ENCODE measurements around the gene BUD13.
A peak's percentile ranks its signal among the peaks of the same experiment; 100 is the strongest.

BUD13 gene

GRCh38 chr11:116733043-116733755 is 39.6 kb downstream of the BUD13 start:
- DNase-seq (ENCODE audit: low read depth): no peak
- no peak overlapping the region for H3K4me3 ChIP-seq (replicated peaks; ENCODE audit: low read depth, low read length)
- no peak for TF ChIP-seq CTCF (IDR thresholded peaks at IDR 0.05; ENCODE audit: low read length, missing control alignments)

DNA sequence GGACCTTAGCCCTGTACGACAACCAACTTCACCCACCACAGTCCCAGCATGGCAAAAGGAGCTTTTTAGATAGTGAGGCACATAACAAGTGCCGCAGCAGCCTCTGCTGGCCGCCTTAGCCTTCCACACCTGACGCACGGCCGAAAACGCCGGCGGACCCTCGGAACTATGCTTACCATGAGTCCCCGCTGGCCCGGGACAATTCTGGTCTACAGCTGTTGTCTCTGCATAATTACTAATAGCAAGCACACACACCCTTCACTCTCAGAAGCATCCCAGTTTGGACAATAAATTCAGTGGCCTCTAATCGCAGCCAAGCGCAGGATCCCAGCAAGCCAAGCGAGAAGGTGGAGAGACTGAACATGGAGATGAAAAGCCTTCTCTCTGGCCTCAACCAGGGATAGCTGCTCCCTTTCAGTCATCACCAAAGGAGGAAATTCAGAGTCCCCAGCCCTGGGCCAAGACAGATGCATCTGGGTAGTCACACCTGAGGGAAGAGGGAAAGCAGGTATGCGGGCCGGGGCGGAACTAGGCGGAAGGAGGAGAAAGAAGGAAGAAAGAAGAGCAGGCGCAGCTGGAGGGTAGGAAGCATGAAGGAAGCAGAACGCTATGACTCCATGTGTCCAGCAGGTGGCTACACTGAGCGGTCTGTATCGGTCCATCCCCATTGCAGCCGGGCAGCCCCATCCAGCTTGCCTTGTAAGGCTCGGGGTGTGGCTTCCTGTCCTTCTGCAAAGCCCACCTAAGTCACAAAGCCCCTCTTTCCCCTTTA is 40.3 kb downstream of the BUD13 start:
- no peak overlapping the region for H3K4me3 ChIP-seq (replicated peaks; ENCODE audit: low read depth, low read length)
- TF ChIP-seq CTCF (IDR thresholded peaks at IDR 0.05; ENCODE audit: low read length, missing control alignments): peak; percentile 88
- DNase-seq (ENCODE audit: low read depth): peak; percentile 78

- TF ChIP-seq CTCF (IDR thresholded peaks at IDR 0.05; ENCODE audit: low read length, missing control alignments): no peak
- DNase-seq (ENCODE audit: low read depth): no peak
- H3K4me3 ChIP-seq (replicated peaks; ENCODE audit: low read depth, low read length): no peak overlapping the region
Measured at GRCh38 chr11:116731821-116732220, 41.0 kb downstream of the BUD13 start.

DNA sequence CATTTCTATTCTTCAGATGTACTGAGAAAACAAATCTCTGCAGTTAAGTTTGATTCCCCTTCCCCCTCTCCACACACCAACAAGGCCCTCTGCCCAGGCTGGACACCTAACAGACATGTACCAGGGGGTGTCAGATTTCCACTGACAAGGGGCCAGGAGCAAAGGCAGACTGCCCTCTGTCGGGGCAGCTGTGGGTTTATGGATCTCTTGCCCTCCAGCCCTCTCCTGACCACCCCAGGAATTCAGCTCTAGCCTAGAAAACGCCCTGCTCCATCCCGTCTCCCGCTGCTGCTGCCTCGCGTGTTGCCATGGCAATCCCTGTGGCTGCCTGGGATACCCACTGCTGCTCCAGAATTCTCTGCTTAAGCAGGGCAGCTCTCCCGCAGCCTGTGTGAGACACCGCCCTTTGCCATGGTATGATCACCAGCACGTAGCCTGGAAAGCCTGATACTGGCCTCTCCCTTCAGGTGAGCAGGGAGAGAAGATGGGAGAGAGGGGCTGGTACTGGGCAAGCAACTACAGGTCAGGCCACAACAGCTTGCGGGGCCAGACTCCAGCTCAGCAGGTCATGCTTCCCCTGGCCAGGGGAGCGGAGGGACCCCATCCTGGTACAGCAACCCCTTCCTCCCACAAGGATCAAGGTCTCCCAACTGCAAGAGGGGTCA is 41.6 kb downstream of the BUD13 start:
- peak; percentile 3 for DNase-seq (ENCODE audit: low read depth)
- no peak overlapping the region for H3K4me3 ChIP-seq (replicated peaks; ENCODE audit: low read depth, low read length)
- no peak for TF ChIP-seq CTCF (IDR thresholded peaks at IDR 0.05; ENCODE audit: low read length, missing control alignments)

- H3K4me3 ChIP-seq (replicated peaks; ENCODE audit: low read depth, low read length): no peak overlapping the region
- DNase-seq (ENCODE audit: low read depth): peak; percentile 4
- no peak for TF ChIP-seq CTCF (IDR thresholded peaks at IDR 0.05; ENCODE audit: low read length, missing control alignments)
Measured at GRCh38 chr11:116730601-116731000, 42.2 kb downstream of the BUD13 start.

DNA sequence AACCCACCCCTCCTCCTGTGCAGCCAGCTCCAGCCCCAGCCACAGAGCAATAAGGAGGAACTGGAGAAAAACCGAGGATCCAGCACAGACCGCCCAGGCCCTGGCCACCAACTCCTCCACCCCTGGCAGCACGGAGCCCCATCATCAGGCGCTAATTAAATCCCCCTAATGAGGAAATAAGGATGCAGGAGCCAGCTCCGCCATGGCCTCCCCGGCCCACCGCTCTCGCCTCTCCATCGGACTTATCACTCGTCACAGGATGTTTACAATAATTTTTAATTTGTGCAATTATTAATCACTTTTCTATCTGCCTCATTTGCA is 42.6 kb downstream of the BUD13 start:
- no peak for TF ChIP-seq CTCF (IDR thresholded peaks at IDR 0.05; ENCODE audit: low read length, missing control alignments)
- DNase-seq (ENCODE audit: low read depth): no peak
- H3K4me3 ChIP-seq (replicated peaks; ENCODE audit: low read depth, low read length): no peak overlapping the region

Measured in fibroblast of pulmonary artery (primary cell).